DND-41 (cell line): ENCODE results near the gene KHK.

Source experiments
- CTCF ChIP-seq: IDR thresholded peaks from 2 replicates; pipeline ENCODE4 v1.5.1; 2012; ENCODE audit warnings: borderline replicate concordance, low read length, moderate library complexity, mild to moderate bottlenecking; ENCODE audit not compliant: poor library complexity, severe bottlenecking; ENCODE audit errors: extremely low read depth
- EZH2 ChIP-seq: IDR thresholded peaks from 3 replicates; pipeline ENCODE4 v1.6.1; 2012; ENCODE audit warnings: borderline replicate concordance, low read depth, mild to moderate bottlenecking, moderate library complexity, low read length, inconsistent platforms; ENCODE audit not compliant: severe bottlenecking

GRCh38 chr2:27049422-27050280 is 36.9 kb upstream of the KHK start:
- TF ChIP-seq CTCF: no peak
- TF ChIP-seq EZH2: no peak
